WI38 (cell line): ENCODE results near the gene ARHGAP8.
A peak's percentile ranks its signal among the peaks of the same experiment; 100 is the strongest.

Source experiments
- H3K4me3 ChIP-seq: 2 replicates; pipeline ENCODE4 v1.5.1; 2011; ENCODE audit warnings: low read depth, mild to moderate bottlenecking, control low read depth, low read length
- CTCF ChIP-seq: IDR thresholded peaks from 2 replicates; pipeline ENCODE4 v1.5.1; 2012; ENCODE audit warnings: low read depth, mild to moderate bottlenecking, control low read depth, low read length

Gene ARHGAP8

GRCh38 chr22:44752285-44753188 is at the start of gene ARHGAP8:
Gene ARHGAP8, plus strand, starts transcription at chr22:44752575. Its CDS starts 33,953 bp downstream, at chr22:44786528.
- no peak for TF ChIP-seq CTCF
- H3K4me3 ChIP-seq: no peak within 1 kb of the TSS

GRCh38 chr22:44703255-44703870 is 49.0 kb upstream of the ARHGAP8 start:
- no peak for TF ChIP-seq CTCF
- H3K4me3 ChIP-seq: peak overlapping the region; percentile 57

- H3K4me3 ChIP-seq: no peak overlapping the region
- TF ChIP-seq CTCF: no peak
Observed at GRCh38 chr22:44704159-44705021, 48.0 kb upstream of the ARHGAP8 start.

GRCh38 chr22:44705022-44705297 is 47.4 kb upstream of the ARHGAP8 start:
- TF ChIP-seq CTCF: no peak
- H3K4me3 ChIP-seq: no peak overlapping the region

GRCh38 chr22:44706488-44706887 is 45.9 kb upstream of the ARHGAP8 start:
- H3K4me3 ChIP-seq: no peak overlapping the region
- TF ChIP-seq CTCF: no peak

- H3K4me3 ChIP-seq: no peak overlapping the region
- no peak for TF ChIP-seq CTCF
Observed at GRCh38 chr22:44707178-44707577, 45.2 kb upstream of the ARHGAP8 start.
